Esophagus muscularis mucosa (tissue), 3 donors: Measurements from ENCODE around the gene PIF1.

Experiments
- POLR2A ChIP-seq: fragments of 450-650 bp; IDR thresholded peaks from one replicate; pipeline ENCODE4 v1.6.1; 2017; ENCODE audit warnings: antibody characterized with exemption, moderate library complexity, mild to moderate bottlenecking, low read depth
- TF ChIP-seq, protein P1 (sequence below), 3 experiments: fragments of 200-600 bp in 2 of 3; fragments of 450-650 bp in 1 of 3; sonication (generic) in 2 of 3; IDR thresholded peaks; one replicate each; pipeline ENCODE4 v1.5.1; 2017 to 2019; ENCODE audit warnings: antibody characterized with exemption in 3 of 3, mild to moderate bottlenecking in 2 of 3, moderate library complexity in 1 of 3

- TF ChIP-seq POLR2A: no peak
- TF ChIP-seq, protein P1, sequence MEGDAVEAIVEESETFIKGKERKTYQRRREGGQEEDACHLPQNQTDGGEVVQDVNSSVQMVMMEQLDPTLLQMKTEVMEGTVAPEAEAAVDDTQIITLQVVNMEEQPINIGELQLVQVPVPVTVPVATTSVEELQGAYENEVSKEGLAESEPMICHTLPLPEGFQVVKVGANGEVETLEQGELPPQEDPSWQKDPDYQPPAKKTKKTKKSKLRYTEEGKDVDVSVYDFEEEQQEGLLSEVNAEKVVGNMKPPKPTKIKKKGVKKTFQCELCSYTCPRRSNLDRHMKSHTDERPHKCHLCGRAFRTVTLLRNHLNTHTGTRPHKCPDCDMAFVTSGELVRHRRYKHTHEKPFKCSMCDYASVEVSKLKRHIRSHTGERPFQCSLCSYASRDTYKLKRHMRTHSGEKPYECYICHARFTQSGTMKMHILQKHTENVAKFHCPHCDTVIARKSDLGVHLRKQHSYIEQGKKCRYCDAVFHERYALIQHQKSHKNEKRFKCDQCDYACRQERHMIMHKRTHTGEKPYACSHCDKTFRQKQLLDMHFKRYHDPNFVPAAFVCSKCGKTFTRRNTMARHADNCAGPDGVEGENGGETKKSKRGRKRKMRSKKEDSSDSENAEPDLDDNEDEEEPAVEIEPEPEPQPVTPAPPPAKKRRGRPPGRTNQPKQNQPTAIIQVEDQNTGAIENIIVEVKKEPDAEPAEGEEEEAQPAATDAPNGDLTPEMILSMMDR (IDR thresholded peaks at IDR 0.05): no peak
Measured at GRCh38 chr15:64779630-64780029, 45.8 kb downstream of the PIF1 start.
